Measurements from ENCODE around the gene DIDO1. TPM values are rescaled to one million over a fixed set of nuclear protein-coding genes. Genes with fewer than 3 reads are reported as not detected.
"Not testable (repeated sequence)": the region's sequence is repeated elsewhere in the genome, so short reads cannot be mapped to it uniquely, and the experiment has no call there.

Gene DIDO1
- total RNA-seq, 2 donors from 2014 or later, result 68.5 to 75.9 TPM

DNA sequence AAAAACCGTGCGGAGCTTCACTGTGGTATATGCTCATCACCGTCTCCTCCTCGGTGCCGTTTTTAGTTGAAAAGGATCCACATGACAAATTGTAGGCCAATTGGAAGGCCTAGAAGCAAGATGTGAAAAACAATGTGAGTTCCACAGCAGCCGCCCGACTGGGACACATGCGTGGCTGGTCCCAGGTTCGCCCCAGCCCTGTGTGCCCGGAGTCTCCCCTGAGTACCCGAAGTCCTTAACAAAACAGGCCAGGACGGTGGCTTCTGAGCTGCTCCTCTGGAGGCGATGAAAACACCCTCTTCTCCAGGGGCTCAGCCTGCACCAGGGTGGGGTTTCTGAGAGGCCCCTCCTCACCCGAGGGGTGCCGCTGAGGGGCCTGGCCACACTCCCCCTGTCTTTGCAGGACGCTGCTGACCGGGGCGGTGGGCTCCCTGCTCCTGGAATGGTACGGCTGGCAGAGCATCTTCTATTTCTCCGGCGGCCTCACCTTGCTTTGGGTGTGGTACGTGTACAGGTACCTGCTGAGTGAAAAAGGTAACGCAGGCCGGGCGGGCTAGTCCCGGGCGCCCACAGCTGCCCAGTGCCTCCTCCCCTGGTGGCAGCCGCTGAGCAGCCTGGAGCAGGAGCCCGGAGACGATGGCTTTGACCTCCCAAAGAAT lies 36.0 kb upstream of the DIDO1 start:
- Histone ChIP-seq H3K36me3 (no peaks in the 10 kb centered on the region), H3K27ac (no peak overlapping the region), H3K9me3 (no peaks in the 10 kb centered on the region), H3K4me1 (replicated peaks) (no peaks in the 10 kb centered on the region), H3K4me3 (no peak overlapping the region), H3K27me3 (replicated peaks; ENCODE audit: insufficient read depth) (no peaks in the 10 kb centered on the region)
- DNase-seq (ENCODE audit: low spot score), result no peak
- intact Hi-C loops (cut with DNase I), result no loop called here
- 92% methylated on average over 24 of the region's 30 CpGs for WGBS
- TF ChIP-seq POLR2AphosphoS5 (IDR thresholded peaks at IDR 0.05) (no peak), POLR2A (IDR thresholded peaks at IDR 0.05) (no peak), CTCF (IDR thresholded peaks at IDR 0.05) (no peak)

DNA sequence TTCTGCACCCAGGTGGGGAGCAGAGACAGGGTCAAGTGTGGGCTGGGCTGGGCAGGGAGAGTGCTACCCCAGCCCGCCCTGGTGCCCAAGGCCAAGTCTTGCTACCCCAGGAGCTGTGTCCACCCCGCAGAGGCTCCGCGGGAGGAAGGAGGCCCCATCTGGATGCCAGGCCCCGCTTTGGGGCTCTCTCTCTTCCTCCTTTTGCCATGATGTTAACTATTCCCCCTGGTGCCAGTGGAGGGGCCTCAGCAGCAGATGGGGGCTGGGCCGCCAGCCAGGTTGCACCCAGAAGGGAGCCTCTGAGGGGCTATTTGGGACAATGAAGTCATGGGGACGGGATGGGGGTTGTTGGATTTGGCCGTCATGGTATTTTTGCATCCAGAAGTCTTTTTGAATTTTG lies 35.5 kb upstream of the DIDO1 start:
- Histone ChIP-seq H3K9me3 (no peaks in the 10 kb centered on the region), H3K27me3 (replicated peaks; ENCODE audit: insufficient read depth) (no peaks in the 10 kb centered on the region), H3K36me3 (no peaks in the 10 kb centered on the region), H3K27ac (no peak overlapping the region), H3K4me3 (no peak overlapping the region), H3K4me1 (replicated peaks) (no peaks in the 10 kb centered on the region)
- intact Hi-C loops (cut with DNase I), result no loop called here
- WGBS, result 83% methylated on average over 7 of the region's 8 CpGs
- TF ChIP-seq POLR2A (IDR thresholded peaks at IDR 0.05) (no peak), CTCF (IDR thresholded peaks at IDR 0.05) (no peak), POLR2AphosphoS5 (IDR thresholded peaks at IDR 0.05) (no peak)
- DNase-seq (ENCODE audit: low spot score), result no peak

GRCh38 chr20:62961310-62961783 lies 35.0 kb upstream of the DIDO1 start:
- WGBS, result 59% methylated on average over 16 of the region's 19 CpGs
- Histone ChIP-seq H3K27ac (no peak overlapping the region), H3K36me3 (no peaks in the 10 kb centered on the region), H3K4me3 (no peak overlapping the region), H3K9me3 (no peaks in the 10 kb centered on the region), H3K4me1 (replicated peaks) (no peaks in the 10 kb centered on the region), H3K27me3 (replicated peaks; ENCODE audit: insufficient read depth) (no peaks in the 10 kb centered on the region)
- TF ChIP-seq CTCF (IDR thresholded peaks at IDR 0.05) (no peak), POLR2A (IDR thresholded peaks at IDR 0.05) (no peak), POLR2AphosphoS5 (IDR thresholded peaks at IDR 0.05) (no peak)
- no peak for DNase-seq (ENCODE audit: low spot score)
- intact Hi-C loops (cut with DNase I), result no loop called here

- H3K4me1 ChIP-seq (replicated peaks); H3K9me3 ChIP-seq; H3K27ac ChIP-seq; H3K27me3 ChIP-seq (replicated peaks; ENCODE audit: insufficient read depth); DNase-seq (ENCODE audit: low spot score); H3K36me3 ChIP-seq; intact Hi-C loops (cut with DNase I); H3K4me3 ChIP-seq: not testable (repeated sequence)
- WGBS, result 87% methylated on average over 20 of the region's 31 CpGs
Observed at GRCh38 chr20:62960446-62961309, 34.4 kb upstream of the DIDO1 start.

- DNase-seq (ENCODE audit: low spot score), result no peak
- Histone ChIP-seq H3K36me3 (no peaks in the 10 kb centered on the region), H3K27me3 (replicated peaks; ENCODE audit: insufficient read depth) (no peaks in the 10 kb centered on the region), H3K4me1 (replicated peaks) (no peaks in the 10 kb centered on the region), H3K9me3 (no peaks in the 10 kb centered on the region), H3K4me3 (no peak overlapping the region), H3K27ac (no peak overlapping the region)
- WGBS, result 87% methylated on average over 20 of the region's 20 CpGs
- intact Hi-C loops (cut with DNase I), result no loop called here
- TF ChIP-seq POLR2AphosphoS5 (IDR thresholded peaks at IDR 0.05), result no peak
- no peak for TF ChIP-seq CTCF (IDR thresholded peaks at IDR 0.05)
- no peak for TF ChIP-seq POLR2A (IDR thresholded peaks at IDR 0.05)
Observed at GRCh38 chr20:62959998-62960436, 33.7 kb upstream of the DIDO1 start.
